ENCODE data around the gene MAN2A1.

DNA sequence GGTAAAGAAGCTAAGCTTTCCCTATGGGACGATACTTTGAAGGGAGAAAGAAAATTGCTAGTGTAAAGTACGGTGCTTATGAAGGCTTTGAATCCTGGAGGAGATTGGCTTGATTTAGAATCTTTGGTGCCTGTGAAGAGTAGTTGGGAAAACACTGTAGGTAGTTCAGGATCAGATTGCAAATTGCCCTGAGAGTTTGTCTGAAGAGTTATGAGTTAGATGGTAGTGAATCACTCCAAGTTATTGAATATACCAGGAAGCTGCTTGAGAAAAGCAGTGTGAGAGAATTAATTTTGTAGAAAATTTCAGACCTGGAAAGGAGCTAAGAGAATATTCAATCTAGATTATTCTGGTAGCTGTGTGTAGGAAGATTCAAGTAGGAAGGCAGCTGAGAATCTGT is 11.5 kb downstream of the MAN2A1 start:
- no peak for TF ChIP-seq CTCF (conservative IDR thresholded peaks at IDR 0.05; ENCODE audit: low read depth, low read length)
- TF ChIP-seq EZH2 (IDR thresholded peaks at IDR 0.05; ENCODE audit: low read length, unreplicated experiment): no peak
